HepG2 (cell line): ENCODE results near the gene GSDME. TPM values are rescaled to one million over a fixed set of nuclear protein-coding genes. Genes with fewer than 3 reads are reported as not detected.

Source experiments
- DR1 ChIP-seq: sonication (generic); formaldehyde crosslinking; IDR thresholded peaks from 2 replicates; pipeline ENCODE4 v1.8.0; 2021; ENCODE audit warnings: mild to moderate bottlenecking, missing genetic modification reagents, inconsistent platforms
- HNF4A ChIP-seq: sonication (generic); formaldehyde crosslinking; IDR thresholded peaks from 2 replicates; pipeline ENCODE4 v1.4.0; 2020; ENCODE audit warnings: missing genetic modification reagents
- KDM2A ChIP-seq: sonication (generic); formaldehyde crosslinking; IDR thresholded peaks from 2 replicates; pipeline ENCODE4 v1.4.0; 2020; ENCODE audit warnings: low read depth, missing genetic modification reagents, borderline replicate concordance
- NFE2L2 ChIP-seq: fragments of 150-350 bp; IDR thresholded peaks from 2 replicates; pipeline ENCODE4 v1.6.1; 2014; ENCODE audit warnings: low read length
- NFIB ChIP-seq: sonication (generic); formaldehyde crosslinking; IDR thresholded peaks from 2 replicates; pipeline ENCODE4 v1.9.0; 2021; ENCODE audit warnings: missing genetic modification reagents, mild to moderate bottlenecking, borderline replicate concordance
- REXO4 ChIP-seq: sonication (generic); formaldehyde crosslinking; IDR thresholded peaks from 2 replicates; pipeline ENCODE4 v1.8.0; 2022; ENCODE audit warnings: missing genetic modification reagents, mild to moderate bottlenecking, borderline replicate concordance
- RNF219 ChIP-seq: sonication (generic); formaldehyde crosslinking; IDR thresholded peaks from 2 replicates; pipeline ENCODE4 v1.5.0; 2020; ENCODE audit warnings: mild to moderate bottlenecking, missing genetic modification reagents
- SOX6 ChIP-seq, 2 experiments: fragments of 450-650 bp in 1 of 2; sonication (generic) in 1 of 2; formaldehyde crosslinking in 1 of 2; IDR thresholded peaks; 2 replicates each; pipeline versions ENCODE4 v1.4.0 to v1.6.1; 2017 to 2020; ENCODE audit warnings: antibody characterized with exemption in 1 of 2, mild to moderate bottlenecking in 1 of 2, missing genetic modification reagents in 1 of 2
- TCF7 ChIP-seq: sonication (generic); IDR thresholded peaks from 2 replicates; pipeline ENCODE4 v1.6.1; 2016; ENCODE audit warnings: antibody characterized with exemption, low read depth
- ZFY ChIP-seq: sonication (generic); formaldehyde crosslinking; IDR thresholded peaks from 2 replicates; pipeline ENCODE4 v1.4.0; 2020; ENCODE audit warnings: missing genetic modification reagents
- ZNF101 ChIP-seq: sonication (generic); formaldehyde crosslinking; IDR thresholded peaks from 2 replicates; pipeline ENCODE4 v1.4.0; 2020; ENCODE audit warnings: mild to moderate bottlenecking, low read depth, missing genetic modification reagents, borderline replicate concordance
- ZNF331 ChIP-seq: sonication (generic); formaldehyde crosslinking; IDR thresholded peaks from 2 replicates; pipeline ENCODE4 v1.4.0; 2020; ENCODE audit warnings: missing genetic modification reagents
- ZNF343 ChIP-seq: sonication (generic); formaldehyde crosslinking; IDR thresholded peaks from 2 replicates; pipeline ENCODE4 v1.4.0; 2020; ENCODE audit warnings: mild to moderate bottlenecking, missing genetic modification reagents
- ZNF552 ChIP-seq: sonication (generic); formaldehyde crosslinking; IDR thresholded peaks from 2 replicates; pipeline ENCODE4 v1.9.0; 2022; ENCODE audit warnings: missing genetic modification reagents, mild to moderate bottlenecking, borderline replicate concordance
- ZNF556 ChIP-seq: sonication (generic); formaldehyde crosslinking; IDR thresholded peaks from 2 replicates; pipeline ENCODE4 v1.4.0; 2020; ENCODE audit warnings: mild to moderate bottlenecking, missing genetic modification reagents, borderline replicate concordance
- ZNF747 ChIP-seq: sonication (generic); formaldehyde crosslinking; IDR thresholded peaks from 2 replicates; pipeline ENCODE4 v1.8.1; 2023; ENCODE audit warnings: missing genetic modification reagents, mild to moderate bottlenecking, borderline replicate concordance
- ZNF749 ChIP-seq: sonication (generic); formaldehyde crosslinking; IDR thresholded peaks from 2 replicates; pipeline ENCODE4 v1.8.0; 2022; ENCODE audit warnings: mild to moderate bottlenecking, missing genetic modification reagents, moderate library complexity, borderline replicate concordance
- ZSCAN25 ChIP-seq: sonication (generic); formaldehyde crosslinking; IDR thresholded peaks from 2 replicates; pipeline ENCODE4 v1.8.0; 2022; ENCODE audit warnings: mild to moderate bottlenecking, missing genetic modification reagents
- polyA plus RNA-seq, 8 experiments: library from polyadenylated mRNA; depleted of rRNA in 3 of 8; stranded (reverse) in 7 of 8; unstranded in 1 of 8; fragments of >200 nt; fragmentation: Illumina TruSeq in 4 of 8; extraction: Trizol in 4 of 8; gene quantifications; 2 replicates each; pipeline versions ENCODE4 v1.2.1 to v1.2.3, GENCODE V29; 2011 to 2016; ENCODE audit warnings: low read depth in 4 of 8, missing spikeins in 1 of 8, mixed read lengths in 1 of 8; ENCODE audit not compliant: insufficient read depth in 1 of 8
- total RNA-seq, 5 experiments: library from RNA; depleted of rRNA; stranded (reverse); fragments of >200 nt; fragmentation: Illumina TruSeq; extraction: Trizol; gene quantifications; 2 replicates each; pipeline ENCODE4 v1.2.3, GENCODE V29; 2016; ENCODE audit warnings: low read depth in 1 of 5
- TF ChIP-seq, protein P1 (sequence below): sonication (generic); formaldehyde crosslinking; IDR thresholded peaks from 2 replicates; pipeline ENCODE4 v1.4.0; 2020; ENCODE audit warnings: missing genetic modification reagents
- TF ChIP-seq, protein P2 (sequence below): sonication (generic); formaldehyde crosslinking; IDR thresholded peaks from 2 replicates; pipeline ENCODE4 v1.5.1; 2020; ENCODE audit warnings: missing genetic modification reagents, mild to moderate bottlenecking, borderline replicate concordance

GSDME gene
- total and polyA plus RNA-seq, 2 of the 13 experiments (the other 11 are each of a cell fraction or from before 2014, with no cell fraction given): 19.2 to 28.2 TPM

DNA sequence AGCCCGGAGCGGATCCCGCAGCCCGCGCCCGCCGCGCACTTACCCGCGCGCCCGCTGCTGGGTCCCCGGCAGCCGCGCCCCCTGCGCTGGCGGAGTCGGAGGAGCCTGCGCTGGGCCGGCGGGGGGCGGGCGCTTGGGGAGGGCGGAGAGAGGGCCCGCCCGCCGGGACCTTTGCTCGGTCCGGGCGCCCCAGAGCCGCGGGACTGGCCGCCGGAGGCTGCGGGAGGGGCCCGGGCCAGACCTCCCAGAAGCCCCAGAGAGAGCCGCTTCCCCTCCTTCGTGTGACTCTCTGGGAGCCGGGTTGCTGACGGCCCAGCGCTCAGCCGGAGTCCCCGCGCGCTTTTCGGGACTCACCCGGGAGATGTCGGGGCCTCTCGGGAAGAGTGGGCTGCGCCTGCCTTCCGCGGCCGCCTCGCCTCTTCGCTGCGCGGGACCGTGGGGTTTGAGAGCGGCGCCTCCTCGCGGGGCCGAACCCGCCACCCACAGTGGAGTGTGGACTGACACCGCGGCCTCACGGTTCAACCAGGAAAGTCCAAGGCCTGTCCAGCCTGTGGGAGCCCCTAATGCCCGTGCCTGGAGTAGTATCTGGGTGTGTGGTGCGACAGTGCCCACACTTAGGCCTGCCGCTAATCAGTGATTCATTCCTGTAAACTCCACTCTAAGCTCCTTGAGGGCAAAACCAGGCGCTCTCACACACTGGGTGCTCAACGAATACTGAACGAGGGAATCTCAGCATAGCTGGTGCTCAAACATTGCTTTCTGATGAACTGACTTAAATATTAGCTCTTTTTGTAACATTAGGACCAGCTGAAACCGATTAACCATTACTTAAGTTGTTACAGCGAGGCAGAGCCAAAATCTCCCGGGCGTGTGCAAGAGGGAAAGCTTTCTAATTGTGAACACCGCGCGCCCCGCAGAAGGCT lies at the start of gene GSDME (continued):
- TF ChIP-seq, protein P1, sequence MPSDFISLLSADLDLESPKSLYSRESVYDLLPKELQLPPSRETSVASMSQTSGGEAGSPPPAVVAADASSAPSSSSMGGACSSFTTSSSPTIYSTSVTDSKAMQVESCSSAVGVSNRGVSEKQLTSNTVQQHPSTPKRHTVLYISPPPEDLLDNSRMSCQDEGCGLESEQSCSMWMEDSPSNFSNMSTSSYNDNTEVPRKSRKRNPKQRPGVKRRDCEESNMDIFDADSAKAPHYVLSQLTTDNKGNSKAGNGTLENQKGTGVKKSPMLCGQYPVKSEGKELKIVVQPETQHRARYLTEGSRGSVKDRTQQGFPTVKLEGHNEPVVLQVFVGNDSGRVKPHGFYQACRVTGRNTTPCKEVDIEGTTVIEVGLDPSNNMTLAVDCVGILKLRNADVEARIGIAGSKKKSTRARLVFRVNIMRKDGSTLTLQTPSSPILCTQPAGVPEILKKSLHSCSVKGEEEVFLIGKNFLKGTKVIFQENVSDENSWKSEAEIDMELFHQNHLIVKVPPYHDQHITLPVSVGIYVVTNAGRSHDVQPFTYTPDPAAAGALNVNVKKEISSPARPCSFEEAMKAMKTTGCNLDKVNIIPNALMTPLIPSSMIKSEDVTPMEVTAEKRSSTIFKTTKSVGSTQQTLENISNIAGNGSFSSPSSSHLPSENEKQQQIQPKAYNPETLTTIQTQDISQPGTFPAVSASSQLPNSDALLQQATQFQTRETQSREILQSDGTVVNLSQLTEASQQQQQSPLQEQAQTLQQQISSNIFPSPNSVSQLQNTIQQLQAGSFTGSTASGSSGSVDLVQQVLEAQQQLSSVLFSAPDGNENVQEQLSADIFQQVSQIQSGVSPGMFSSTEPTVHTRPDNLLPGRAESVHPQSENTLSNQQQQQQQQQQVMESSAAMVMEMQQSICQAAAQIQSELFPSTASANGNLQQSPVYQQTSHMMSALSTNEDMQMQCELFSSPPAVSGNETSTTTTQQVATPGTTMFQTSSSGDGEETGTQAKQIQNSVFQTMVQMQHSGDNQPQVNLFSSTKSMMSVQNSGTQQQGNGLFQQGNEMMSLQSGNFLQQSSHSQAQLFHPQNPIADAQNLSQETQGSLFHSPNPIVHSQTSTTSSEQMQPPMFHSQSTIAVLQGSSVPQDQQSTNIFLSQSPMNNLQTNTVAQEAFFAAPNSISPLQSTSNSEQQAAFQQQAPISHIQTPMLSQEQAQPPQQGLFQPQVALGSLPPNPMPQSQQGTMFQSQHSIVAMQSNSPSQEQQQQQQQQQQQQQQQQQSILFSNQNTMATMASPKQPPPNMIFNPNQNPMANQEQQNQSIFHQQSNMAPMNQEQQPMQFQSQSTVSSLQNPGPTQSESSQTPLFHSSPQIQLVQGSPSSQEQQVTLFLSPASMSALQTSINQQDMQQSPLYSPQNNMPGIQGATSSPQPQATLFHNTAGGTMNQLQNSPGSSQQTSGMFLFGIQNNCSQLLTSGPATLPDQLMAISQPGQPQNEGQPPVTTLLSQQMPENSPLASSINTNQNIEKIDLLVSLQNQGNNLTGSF (CRISPR knock-in tag): no peak
- TF ChIP-seq NFE2L2: no peak
- TF ChIP-seq ZNF747: no peak
- no peak for TF ChIP-seq SOX6 (IDR thresholded peaks at IDR 0.05)
- no peak for TF ChIP-seq SOX6 (CRISPR knock-in tag; IDR thresholded peaks at IDR 0.05)
- no peak for TF ChIP-seq RNF219 (CRISPR knock-in tag)
- peak; percentile 88 for TF ChIP-seq ZFY (CRISPR knock-in tag)
- TF ChIP-seq KDM2A (CRISPR knock-in tag): 0 out of 2 replicates have a peak, but pooled peaks have one; percentile 42
- TF ChIP-seq TCF7: no peak
- TF ChIP-seq REXO4 (CRISPR knock-in tag): no peak
- TF ChIP-seq, protein P2, sequence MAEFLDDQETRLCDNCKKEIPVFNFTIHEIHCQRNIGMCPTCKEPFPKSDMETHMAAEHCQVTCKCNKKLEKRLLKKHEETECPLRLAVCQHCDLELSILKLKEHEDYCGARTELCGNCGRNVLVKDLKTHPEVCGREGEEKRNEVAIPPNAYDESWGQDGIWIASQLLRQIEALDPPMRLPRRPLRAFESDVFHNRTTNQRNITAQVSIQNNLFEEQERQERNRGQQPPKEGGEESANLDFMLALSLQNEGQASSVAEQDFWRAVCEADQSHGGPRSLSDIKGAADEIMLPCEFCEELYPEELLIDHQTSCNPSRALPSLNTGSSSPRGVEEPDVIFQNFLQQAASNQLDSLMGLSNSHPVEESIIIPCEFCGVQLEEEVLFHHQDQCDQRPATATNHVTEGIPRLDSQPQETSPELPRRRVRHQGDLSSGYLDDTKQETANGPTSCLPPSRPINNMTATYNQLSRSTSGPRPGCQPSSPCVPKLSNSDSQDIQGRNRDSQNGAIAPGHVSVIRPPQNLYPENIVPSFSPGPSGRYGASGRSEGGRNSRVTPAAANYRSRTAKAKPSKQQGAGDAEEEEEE (CRISPR knock-in tag): no peak
- no peak for TF ChIP-seq ZNF101
- TF ChIP-seq ZSCAN25: no peak
- no peak for TF ChIP-seq ZNF331 (CRISPR knock-in tag)
- TF ChIP-seq DR1 (CRISPR knock-in tag): no peak
- TF ChIP-seq HNF4A (CRISPR knock-in tag): 0 out of 2 replicates have a peak, but pooled peaks have one; percentile 8
- TF ChIP-seq NFIB (CRISPR knock-in tag): no peak
- no peak for TF ChIP-seq ZNF749
- no peak; the same call in 1 of the 2 replicates for TF ChIP-seq ZNF343 (CRISPR knock-in tag)
- TF ChIP-seq ZNF556 (CRISPR knock-in tag): peak; percentile 10; the same call in 1 of the 2 replicates
- TF ChIP-seq ZNF552: no peak
